HG02870 (cell line): ENCODE data around the gene CHD9.
"Not testable (repeated sequence)": the region's sequence is repeated elsewhere in the genome, so short reads cannot be mapped to it uniquely, and the experiment has no call there.

Source experiments
- ATAC-seq: cut with Tn5 transposase; IDR thresholded peaks from one replicate; pipeline ENCODE4 v1.9.1; 2021; ENCODE audit warnings: mild to moderate bottlenecking, moderate library complexity; ENCODE audit not compliant: unreplicated experiment

CHD9 gene

GRCh38 chr16:53069772-53070171, 15.0 kb downstream of the CHD9 start:
- no peak for ATAC-seq

GRCh38 chr16:53071748-53072301, 17.0 kb downstream of the CHD9 start:
- peak; percentile 50 for ATAC-seq

DNA sequence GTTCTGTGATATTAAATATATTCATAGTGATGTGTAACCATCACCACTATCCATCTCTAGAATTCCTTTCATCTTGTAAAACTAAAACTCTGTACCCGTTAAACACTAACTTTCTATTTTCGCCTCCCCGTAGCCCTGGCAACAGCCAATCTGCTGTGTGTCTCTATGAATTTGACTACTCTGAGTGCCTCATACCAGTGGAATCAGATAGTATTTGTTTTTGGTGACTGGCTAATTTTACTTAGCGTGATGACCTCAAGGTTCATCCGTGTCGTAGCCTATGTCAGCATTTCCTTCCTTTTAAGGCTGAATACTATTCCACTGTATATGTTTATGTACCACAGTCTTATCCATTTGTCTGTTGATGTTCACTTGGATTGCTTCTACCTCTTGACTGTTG, 18.2 kb downstream of the CHD9 start:
- no peak for ATAC-seq

- not testable (repeated sequence) for ATAC-seq
These were observed 19.5 kb downstream of the CHD9 start for GRCh38 chr16:53074296-53074695.

DNA sequence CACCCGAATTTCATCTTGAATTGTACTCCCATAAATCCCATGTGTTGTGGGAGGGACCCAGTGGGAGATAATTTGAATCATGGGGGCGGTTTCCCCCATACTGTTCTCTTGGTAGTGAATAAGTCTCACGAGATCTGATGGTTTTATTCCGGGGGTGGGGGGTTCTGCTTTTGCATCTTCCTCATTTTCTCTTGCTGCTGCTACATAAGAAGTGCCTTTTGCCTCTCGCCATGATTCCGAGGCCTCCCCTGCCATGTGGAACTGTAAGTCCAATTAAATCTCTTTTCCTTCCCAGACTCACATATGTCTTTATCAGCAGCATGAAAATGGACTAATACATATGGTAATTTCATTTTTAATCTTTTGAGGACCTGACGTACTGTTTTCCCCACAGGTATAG, 20.7 kb downstream of the CHD9 start:
- not testable (repeated sequence) for ATAC-seq

DNA sequence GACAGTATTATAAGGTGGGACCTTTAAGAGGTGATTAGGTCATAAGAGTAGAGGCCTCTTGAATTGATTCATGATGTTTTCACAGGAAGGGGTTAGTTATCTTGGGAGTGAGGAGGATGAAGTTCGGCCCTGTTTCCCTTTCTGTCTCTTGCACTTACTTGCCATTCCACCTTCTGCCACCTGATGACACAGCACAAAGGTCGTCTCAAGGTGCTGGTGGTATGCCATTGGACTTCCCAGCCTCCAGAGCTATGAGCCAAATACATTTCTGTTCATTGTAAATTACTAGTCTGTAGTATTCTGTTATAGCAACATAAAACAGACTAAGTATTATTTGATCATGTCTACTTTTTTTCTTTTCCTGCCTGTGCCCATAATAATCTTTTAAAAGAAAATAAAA, 23.5 kb downstream of the CHD9 start:
- no peak for ATAC-seq

- no peak for ATAC-seq
These were observed 24.1 kb downstream of the CHD9 start for GRCh38 chr16:53078765-53079485.

- no peak for ATAC-seq
These were observed 25.7 kb downstream of the CHD9 start for GRCh38 chr16:53080345-53081031.

- ATAC-seq: no peak
These were observed 26.2 kb downstream of the CHD9 start for GRCh38 chr16:53081032-53081424.

GRCh38 chr16:53081686-53082407, 27.1 kb downstream of the CHD9 start:
- no peak for ATAC-seq

DNA sequence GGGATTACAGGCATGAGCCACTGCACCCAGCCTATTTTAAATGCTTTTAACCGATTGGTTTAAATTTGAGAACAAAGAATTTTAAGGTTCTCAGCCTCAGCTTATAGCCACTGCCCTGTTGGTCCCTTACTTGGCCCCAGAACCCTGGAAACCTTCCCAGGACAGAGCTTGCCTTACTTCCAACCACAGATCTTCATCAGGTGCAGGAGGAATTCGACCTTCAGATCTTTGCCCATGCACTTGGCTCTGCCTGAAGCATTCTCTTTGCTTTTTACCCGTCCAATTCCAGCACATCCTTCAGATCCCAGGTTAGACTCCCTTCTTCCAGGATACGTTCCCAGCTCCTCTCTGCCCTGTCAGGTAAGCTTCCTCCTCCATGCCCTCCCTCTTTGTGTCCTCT, 27.7 kb downstream of the CHD9 start:
- ATAC-seq: no peak

- ATAC-seq: no peak
These were observed 28.3 kb downstream of the CHD9 start for GRCh38 chr16:53083119-53083518.

DNA sequence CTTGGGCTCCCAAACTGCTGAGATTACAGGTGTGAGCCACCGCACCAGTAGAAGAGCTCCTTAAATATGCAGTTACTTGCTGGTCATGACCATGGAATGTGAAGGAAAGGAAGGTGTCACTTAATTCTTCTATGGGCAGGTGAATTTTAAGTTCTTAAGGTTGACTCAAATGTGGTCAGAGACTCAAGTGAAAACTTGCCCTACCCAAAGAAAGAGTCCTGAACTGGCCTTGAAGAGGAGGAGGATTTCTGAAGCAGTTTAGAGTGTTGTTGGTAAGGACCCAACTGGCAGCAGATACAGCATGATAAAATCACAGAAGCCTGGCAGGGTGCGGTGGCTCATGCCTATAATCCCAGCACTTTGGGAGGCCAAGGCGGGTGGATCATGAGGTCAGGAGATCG, 29.4 kb downstream of the CHD9 start:
- ATAC-seq: no peak

DNA sequence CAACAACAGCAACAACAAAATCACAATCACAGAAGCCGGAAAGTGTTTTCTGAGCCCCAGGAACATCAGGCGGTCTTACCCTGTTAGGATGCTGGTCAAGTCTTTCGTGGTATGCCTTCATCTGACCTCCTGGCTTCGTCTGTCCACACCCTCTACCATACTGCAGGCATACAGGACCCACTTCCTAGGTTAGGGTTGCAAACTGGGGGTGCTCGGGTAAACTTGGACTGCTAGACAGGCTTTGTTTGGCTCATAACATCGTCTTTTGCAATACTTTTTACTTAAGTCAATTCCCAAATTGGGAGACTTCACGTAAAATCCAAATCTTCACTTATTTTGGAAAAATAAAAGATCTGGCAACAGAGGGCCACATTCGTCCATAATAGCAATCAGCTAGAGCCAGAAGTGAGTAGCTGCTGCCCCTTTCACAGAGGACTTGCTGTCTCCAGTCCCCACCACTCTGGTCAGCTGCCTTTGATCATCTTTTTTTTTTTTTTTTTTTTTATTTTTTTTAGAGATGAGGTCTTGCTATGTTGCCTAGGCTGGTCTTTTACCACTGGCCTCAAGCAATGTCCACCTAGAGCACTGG, 30.0 kb downstream of the CHD9 start:
- no peak for ATAC-seq

DNA sequence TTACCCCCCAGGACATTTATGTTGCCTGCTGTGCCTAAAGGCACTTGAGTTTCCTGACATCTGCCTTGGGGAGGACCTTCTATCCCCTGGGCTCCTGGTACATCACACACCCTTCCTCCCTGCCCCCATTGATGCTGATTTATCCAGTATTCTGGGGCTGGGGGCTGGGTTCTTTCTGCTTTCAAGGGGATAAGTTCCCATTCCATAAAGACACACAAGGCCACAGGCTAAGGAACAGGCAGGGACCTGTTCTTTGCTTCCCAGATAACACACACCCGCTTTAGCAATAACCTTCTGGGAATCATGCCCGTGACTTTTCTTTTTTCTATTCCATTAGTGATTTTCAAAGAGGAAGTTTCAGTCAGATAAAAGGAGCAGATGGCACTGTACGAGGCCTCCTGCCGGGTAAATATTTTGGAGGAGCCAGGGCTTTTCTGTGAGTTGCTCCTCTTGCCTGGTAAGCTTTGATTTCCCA, 30.6 kb downstream of the CHD9 start:
- no peak for ATAC-seq

GRCh38 chr16:53085931-53086421, 31.2 kb downstream of the CHD9 start:
- no peak for ATAC-seq

- no peak for ATAC-seq
These were observed 32.3 kb downstream of the CHD9 start for GRCh38 chr16:53087101-53087500.

DNA sequence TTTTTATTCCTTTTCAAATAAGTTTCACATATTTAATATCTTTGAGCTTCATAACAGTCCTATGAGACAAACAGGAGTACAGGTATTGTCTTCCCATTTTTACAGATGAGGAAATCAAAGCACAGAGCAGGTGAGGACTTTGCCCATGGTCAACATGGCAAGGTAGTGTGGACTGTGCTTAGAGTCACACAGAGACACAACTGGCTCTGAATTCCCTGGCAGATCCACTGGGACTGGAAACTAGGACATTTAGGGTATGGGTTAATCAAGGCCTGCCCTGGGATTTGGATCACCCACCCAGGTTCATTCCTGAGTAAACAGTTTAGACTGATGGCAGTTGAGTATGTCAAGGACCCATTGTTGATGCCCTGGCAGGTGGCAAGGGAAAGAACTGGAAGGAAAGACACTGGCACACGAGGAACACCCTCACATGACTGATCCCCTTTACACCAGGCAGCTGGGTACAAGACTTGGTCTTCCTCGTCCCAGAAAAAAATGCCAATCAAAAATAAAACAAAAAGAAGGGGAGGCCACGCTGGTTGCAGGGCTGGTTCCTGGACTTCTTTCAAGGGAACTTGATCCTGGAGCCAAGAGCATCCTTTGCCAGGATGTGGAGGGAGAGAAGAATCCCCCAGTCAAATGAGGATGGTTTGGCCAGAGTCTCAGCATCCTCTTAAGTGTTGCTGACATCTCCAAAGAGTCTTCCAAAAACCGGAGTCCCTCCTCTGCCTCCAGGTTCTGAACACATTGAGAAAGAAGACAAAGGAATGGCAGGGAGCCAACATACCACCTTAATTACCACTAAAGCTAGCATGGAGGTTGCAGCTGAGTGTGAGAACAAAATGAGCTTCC, 34.9 kb downstream of the CHD9 start:
- no peak for ATAC-seq

- no peak for ATAC-seq
These were observed 35.4 kb downstream of the CHD9 start for GRCh38 chr16:53090286-53090590.
